ENCODE measurements around the gene KHDC1L.
"Not testable (repeated sequence)": the region's sequence is repeated elsewhere in the genome, so short reads cannot be mapped to it uniquely, and the experiment has no call there.

KHDC1L gene

GRCh38 chr6:73204252-73204651, 21.0 kb downstream of the KHDC1L start:
- DNase-seq, result no peak

- peak in 1 of 3 donors; percentile 4 for DNase-seq
Measured at GRCh38 chr6:73203098-73203497, 22.2 kb downstream of the KHDC1L start.

GRCh38 chr6:73200735-73201134, 24.6 kb downstream of the KHDC1L start:
- DNase-seq, result no peak

GRCh38 chr6:73200247-73200646, 25.0 kb downstream of the KHDC1L start:
- DNase-seq, result no peak

- no peak for DNase-seq
Measured at GRCh38 chr6:73194744-73195143, 30.6 kb downstream of the KHDC1L start.

- DNase-seq, result not testable (repeated sequence)
Measured at GRCh38 chr6:73193302-73193701, 32.0 kb downstream of the KHDC1L start.

- DNase-seq, result no peak
Measured at GRCh38 chr6:73182021-73182607, 43.2 kb downstream of the KHDC1L start.

- DNase-seq, result peak; percentile 54 to 70 (median 65)
Measured at GRCh38 chr6:73180763-73181619, 44.3 kb downstream of the KHDC1L start.

- peak; percentile 3 to 21 (median 19) for DNase-seq
Measured at GRCh38 chr6:73180076-73180738, 45.1 kb downstream of the KHDC1L start.

GRCh38 chr6:73177221-73177944, 47.9 kb downstream of the KHDC1L start:
- no peak for DNase-seq

GRCh38 chr6:73176057-73176456, 49.2 kb downstream of the KHDC1L start:
- DNase-seq, result no peak

GRCh38 chr6:73174646-73175045, 50.6 kb downstream of the KHDC1L start:
- DNase-seq, result no peak
